HepG2 (cell line): Measurements from ENCODE around the gene FBXW8. TPM values are rescaled to one million over a fixed set of nuclear protein-coding genes. Genes with fewer than 3 reads are reported as not detected.

ENCODE experiments used
- ATAC-seq: fragments of 200-7000 bp; cut with Tn5 transposase; 3 replicates; pipeline ENCODE4 v1.9.1; 2020; ENCODE audit warnings: mild to moderate bottlenecking, moderate library complexity
- BruUV-seq: library from RNA; stranded (reverse); fragments of 400-500 nt; replicated peaks from 2 replicates; lab custom pipeline; 2021; lab: Mats Ljungman, UMichigan
- CTCF ChIA-PET: fragments of 300-600 bp; formaldehyde crosslinking; extraction: SDS; loops from one replicate; lab custom pipeline; 2021; ENCODE audit warnings: low total read pairs, inconsistent platforms, low intra/inter-chr PET ratio; lab: Yijun Ruan, JAX
- POLR2A ChIA-PET: fragments of 350-600 bp; sonication (Branson Sonifier 250); formaldehyde crosslinking; loops from one replicate; lab custom pipeline; 2020; ENCODE audit warnings: antibody characterized with exemption, inconsistent platforms; lab: Yijun Ruan, JAX
- DNase-seq: peaks from one replicate; pipeline ENCODE4 v3.0.0-alpha.2; 2015; ENCODE audit warnings: low spot score
- FAIRE-seq: peaks from 3 replicates; lab custom pipeline; 2011; peaks lifted over from hg19 to GRCh38; lab: Jason Lieb, UNC
- H2AFZ ChIP-seq: one replicate; pipeline ENCODE4 v1.6.1; 2011; ENCODE audit warnings: low read length, inconsistent platforms
- H3K27ac ChIP-seq: fragments of 300-600 bp; 3 replicates; pipeline ENCODE4 v1.8.0; 2011; ENCODE audit warnings: mixed run types, mild to moderate bottlenecking, mixed read lengths, low read length, inconsistent platforms; ENCODE audit not compliant: insufficient read depth; ENCODE audit errors: extremely low read length
- H3K27me3 ChIP-seq, 2 experiments: fragments of 200-600 bp in 1 of 2; 2 replicates in 1 of 2; 3 replicates in 1 of 2; pipeline versions ENCODE4 v1.6.0 to v1.8.0; 2011; ENCODE audit warnings: low read length in 2 of 2, mild to moderate bottlenecking in 2 of 2, moderate library complexity in 2 of 2, inconsistent platforms in 1 of 2; ENCODE audit not compliant: insufficient read depth in 2 of 2, control insufficient read depth in 1 of 2
- H3K36me3 ChIP-seq, 2 experiments: fragments of 200-600 bp in 1 of 2; replicated peaks in 1 of 2; 2 replicates in 1 of 2; 3 replicates in 1 of 2; pipeline versions ENCODE4 v1.5.1 to v1.8.0; 2011; ENCODE audit warnings: low read length in 2 of 2, inconsistent platforms in 1 of 2; ENCODE audit not compliant: insufficient read depth in 2 of 2, control insufficient read depth in 1 of 2
- H3K4me1 ChIP-seq: 2 replicates; pipeline ENCODE4 v1.5.1; 2012; ENCODE audit warnings: low read length, inconsistent platforms; ENCODE audit not compliant: insufficient read depth
- H3K4me2 ChIP-seq: 2 replicates; pipeline ENCODE4 v1.6.0; 2011; ENCODE audit warnings: low read depth, low read length, inconsistent platforms
- H3K4me3 ChIP-seq, 3 experiments: fragments of 200-600 bp in 1 of 3; sonication (generic), shearing (Covaris generic) in 1 of 3; replicated peaks in 1 of 3; 2 replicates each; pipeline ENCODE4 v1.5.1; 2011 to 2016; ENCODE audit warnings: low read length in 3 of 3, inconsistent platforms in 2 of 3, low read depth in 2 of 3, mild to moderate bottlenecking in 2 of 3, control low read depth in 1 of 3, mixed read lengths in 1 of 3; ENCODE audit not compliant: insufficient read depth in 1 of 3
- H3K79me2 ChIP-seq: one replicate; pipeline ENCODE4 v1.6.1; 2011; ENCODE audit warnings: low read length, inconsistent platforms; ENCODE audit not compliant: insufficient read depth
- H3K9ac ChIP-seq: 2 replicates; pipeline ENCODE4 v1.6.0; 2011; ENCODE audit warnings: mild to moderate bottlenecking, low read depth, low read length, inconsistent platforms; ENCODE audit not compliant: insufficient read depth
- H3K9me3 ChIP-seq: 2 replicates; pipeline ENCODE4 v1.5.1; 2012; ENCODE audit warnings: mild to moderate bottlenecking, low read length
- H4K20me1 ChIP-seq: 2 replicates; pipeline ENCODE4 v1.6.0; 2011; ENCODE audit warnings: inconsistent platforms, mild to moderate bottlenecking, low read length, moderate library complexity; ENCODE audit not compliant: insufficient read depth
- ARNT ChIP-seq: fragments of 450-650 bp; IDR thresholded peaks from 2 replicates; pipeline ENCODE4 v1.6.1; 2017
- CHCHD3 ChIP-seq: sonication (generic); formaldehyde crosslinking; IDR thresholded peaks from 2 replicates; pipeline ENCODE4 v1.8.0; 2022; ENCODE audit warnings: mild to moderate bottlenecking, missing genetic modification reagents, moderate library complexity
- EZH2 ChIP-seq: conservative IDR thresholded peaks from 2 replicates; pipeline ENCODE4 v1.6.1; 2012; ENCODE audit warnings: mild to moderate bottlenecking, low read depth, low read length, moderate library complexity
- FOXM1 ChIP-seq: sonication (generic); formaldehyde crosslinking; IDR thresholded peaks from 2 replicates; pipeline ENCODE4 v1.5.0; 2020; ENCODE audit warnings: missing genetic modification reagents
- IKZF5 ChIP-seq: IDR thresholded peaks from 2 replicates; pipeline ENCODE4 v1.6.1; 2018; ENCODE audit warnings: missing genetic modification reagents, mild to moderate bottlenecking, missing compliant biosample characterization
- KLF13 ChIP-seq: sonication (generic); formaldehyde crosslinking; IDR thresholded peaks from 2 replicates; pipeline ENCODE4 v1.4.0; 2020; ENCODE audit warnings: mild to moderate bottlenecking, missing genetic modification reagents
- MAF1 ChIP-seq: sonication (generic); formaldehyde crosslinking; IDR thresholded peaks from 2 replicates; pipeline ENCODE4 v1.5.0; 2020; ENCODE audit warnings: missing genetic modification reagents, borderline replicate concordance
- PAXIP1 ChIP-seq: sonication (generic); formaldehyde crosslinking; conservative IDR thresholded peaks from 2 replicates; pipeline ENCODE4 v1.4.0; 2020; ENCODE audit warnings: mild to moderate bottlenecking, missing genetic modification reagents, moderate library complexity
- SRSF4 ChIP-seq: fragments of 200-400 bp; formaldehyde crosslinking; IDR thresholded peaks from one replicate; pipeline ENCODE4 v1.6.1; 2018; ENCODE audit warnings: mild to moderate bottlenecking, low read depth, low read length, moderate library complexity; ENCODE audit not compliant: poor library complexity, severe bottlenecking
- TBL1XR1 ChIP-seq: fragments of 150-350 bp; IDR thresholded peaks from 2 replicates; pipeline ENCODE4 v1.6.1; 2014; ENCODE audit warnings: borderline replicate concordance, low read length; ENCODE audit not compliant: partially characterized antibody
- TEAD3 ChIP-seq: optimal IDR thresholded peaks from 2 replicates; pipeline ENCODE3; 2016; ENCODE audit warnings: borderline replicate concordance
- TRIM22 ChIP-seq: fragments of 450-650 bp; IDR thresholded peaks from 2 replicates; pipeline ENCODE4 v1.6.1; 2017
- ZNF20 ChIP-seq: sonication (generic); formaldehyde crosslinking; IDR thresholded peaks from 2 replicates; pipeline ENCODE4 v1.4.0; 2020; ENCODE audit warnings: mild to moderate bottlenecking, moderate library complexity, missing genetic modification reagents
- ZNF282 ChIP-seq: fragments of 450-650 bp; IDR thresholded peaks from 2 replicates; pipeline ENCODE4 v1.6.1; 2018; ENCODE audit not compliant: partially characterized antibody
- ZNF562 ChIP-seq: sonication (generic); formaldehyde crosslinking; IDR thresholded peaks from 2 replicates; pipeline ENCODE4 v1.8.0; 2022; ENCODE audit warnings: missing genetic modification reagents, borderline replicate concordance
- ZNF569 ChIP-seq: sonication (generic); formaldehyde crosslinking; IDR thresholded peaks from 2 replicates; pipeline ENCODE4 v1.5.0; 2020; ENCODE audit warnings: mild to moderate bottlenecking, missing genetic modification reagents, moderate library complexity, borderline replicate concordance
- ZNF576 ChIP-seq: sonication (generic); formaldehyde crosslinking; IDR thresholded peaks from 2 replicates; pipeline ENCODE4 v1.4.0; 2020; ENCODE audit warnings: mild to moderate bottlenecking, missing genetic modification reagents
- ZNF615 ChIP-seq: sonication (generic); formaldehyde crosslinking; IDR thresholded peaks from 2 replicates; pipeline ENCODE4 v1.5.0; 2020; ENCODE audit warnings: mild to moderate bottlenecking, missing genetic modification reagents, borderline replicate concordance
- ZNF678 ChIP-seq: sonication (generic); formaldehyde crosslinking; IDR thresholded peaks from 2 replicates; pipeline ENCODE4 v1.4.0; 2020; ENCODE audit warnings: mild to moderate bottlenecking, missing genetic modification reagents
- ZNF737 ChIP-seq: sonication (generic); formaldehyde crosslinking; IDR thresholded peaks from 2 replicates; pipeline ENCODE4 v1.5.0; 2020; ENCODE audit warnings: missing genetic modification reagents, mild to moderate bottlenecking, borderline replicate concordance
- WGBS: methylation state at CpG from one replicate; pipeline ENCODE4 v1.1.6; 2017; ENCODE audit warnings: low lambda C conversion rate; 5-methylcytosine and 5-hydroxymethylcytosine counted together
- in situ Hi-C: cut with HindIII; loops from 2 replicates; pipeline ENCODE4 v1.10.0; 2017; ENCODE audit warnings: low pct_unique_long_range_greater_than_20kb; ENCODE audit not compliant: extremely low pct_ligation_motif_present
- intact Hi-C: fragments of 100-400 bp; cut with micrococcal nuclease; formaldehyde crosslinking; loops from one replicate; pipeline ENCODE4 v1.10.0; 2022; ENCODE audit not compliant: unreplicated experiment
- polyA plus RNA-seq, 8 experiments: library from polyadenylated mRNA; depleted of rRNA in 3 of 8; stranded (reverse) in 7 of 8; unstranded in 1 of 8; fragments of >200 nt; fragmentation: Illumina TruSeq in 4 of 8; extraction: Trizol in 4 of 8; gene quantifications; 2 replicates each; pipeline versions ENCODE4 v1.2.1 to v1.2.3, GENCODE V29; 2011 to 2016; ENCODE audit warnings: low read depth in 4 of 8, missing spikeins in 1 of 8, mixed read lengths in 1 of 8; ENCODE audit not compliant: insufficient read depth in 1 of 8
- total RNA-seq, 5 experiments: library from RNA; depleted of rRNA; stranded (reverse); fragments of >200 nt; fragmentation: Illumina TruSeq; extraction: Trizol; gene quantifications; 2 replicates each; pipeline ENCODE4 v1.2.3, GENCODE V29; 2016; ENCODE audit warnings: low read depth in 1 of 5

FBXW8 gene
- total and polyA plus RNA-seq, 2 of the 13 experiments (the other 11 are each of a cell fraction or from before 2014, with no cell fraction given), result 5.1 to 5.9 TPM

- ChIA-PET POLR2A (no interaction called here), CTCF (no interaction called here)
- H2AFZ ChIP-seq, result no peak overlapping the region
- peaks cover 10% of the 10 kb centered on the region; the same call in 1 of the 2 replicates for H4K20me1 ChIP-seq
- no TSS peak for BruUV-seq
- TF ChIP-seq ZNF576, result no peak
- no peak for TF ChIP-seq ZNF282
- TF ChIP-seq ZNF737 (CRISPR knock-in tag), result no peak
- TF ChIP-seq TEAD3 (CRISPR knock-in tag), result no peak
- no peak for TF ChIP-seq EZH2
- no peak for TF ChIP-seq ZNF615
- no peak for TF ChIP-seq ZNF678
- TF ChIP-seq MAF1 (CRISPR knock-in tag), result no peak
- no peak for TF ChIP-seq ZNF569 (CRISPR knock-in tag)
- TF ChIP-seq PAXIP1 (CRISPR knock-in tag), result no peak
- no peak for TF ChIP-seq FOXM1
- no peak for TF ChIP-seq ARNT
- no peak for TF ChIP-seq TRIM22
- TF ChIP-seq IKZF5, result no peak
- TF ChIP-seq TBL1XR1, result no peak
- TF ChIP-seq ZNF562, result no peak
- TF ChIP-seq SRSF4, result no peak
- TF ChIP-seq KLF13 (CRISPR knock-in tag), result no peak
- TF ChIP-seq CHCHD3 (CRISPR knock-in tag), result no peak
- TF ChIP-seq ZNF20 (CRISPR knock-in tag), result no peak
- H3K9ac ChIP-seq, result no peak overlapping the region
- no peak overlapping the region for H3K4me3 ChIP-seq
- H3K4me2 ChIP-seq, result no peak overlapping the region
- ATAC-seq (no peak), FAIRE-seq (no peak), DNase-seq (no peak)
- peaks cover 9% of the 10 kb centered on the region for H3K4me1 ChIP-seq
- intact Hi-C loops (no loop called here), in situ Hi-C loops (no loop called here)
- no peaks in the 10 kb centered on the region for H3K27me3 ChIP-seq
- H3K36me3 ChIP-seq, result peaks cover 33 to 71% of the 10 kb centered on the region in 2 experiments
- H3K9me3 ChIP-seq, result no peaks in the 10 kb centered on the region
- peaks cover 19% of the 10 kb centered on the region for H3K79me2 ChIP-seq
- no peak overlapping the region for H3K27ac ChIP-seq
- 98% methylated on average over 2 of the region's 2 CpGs for WGBS
Measured at GRCh38 chr12:117064596-117064995, 153.8 kb downstream of the FBXW8 start.
